ENCODE results near the gene BLOC1S2.
"Not testable (repeated sequence)": the region's sequence is repeated elsewhere in the genome, so short reads cannot be mapped to it uniquely, and the experiment has no call there.

Gene BLOC1S2

DNA sequence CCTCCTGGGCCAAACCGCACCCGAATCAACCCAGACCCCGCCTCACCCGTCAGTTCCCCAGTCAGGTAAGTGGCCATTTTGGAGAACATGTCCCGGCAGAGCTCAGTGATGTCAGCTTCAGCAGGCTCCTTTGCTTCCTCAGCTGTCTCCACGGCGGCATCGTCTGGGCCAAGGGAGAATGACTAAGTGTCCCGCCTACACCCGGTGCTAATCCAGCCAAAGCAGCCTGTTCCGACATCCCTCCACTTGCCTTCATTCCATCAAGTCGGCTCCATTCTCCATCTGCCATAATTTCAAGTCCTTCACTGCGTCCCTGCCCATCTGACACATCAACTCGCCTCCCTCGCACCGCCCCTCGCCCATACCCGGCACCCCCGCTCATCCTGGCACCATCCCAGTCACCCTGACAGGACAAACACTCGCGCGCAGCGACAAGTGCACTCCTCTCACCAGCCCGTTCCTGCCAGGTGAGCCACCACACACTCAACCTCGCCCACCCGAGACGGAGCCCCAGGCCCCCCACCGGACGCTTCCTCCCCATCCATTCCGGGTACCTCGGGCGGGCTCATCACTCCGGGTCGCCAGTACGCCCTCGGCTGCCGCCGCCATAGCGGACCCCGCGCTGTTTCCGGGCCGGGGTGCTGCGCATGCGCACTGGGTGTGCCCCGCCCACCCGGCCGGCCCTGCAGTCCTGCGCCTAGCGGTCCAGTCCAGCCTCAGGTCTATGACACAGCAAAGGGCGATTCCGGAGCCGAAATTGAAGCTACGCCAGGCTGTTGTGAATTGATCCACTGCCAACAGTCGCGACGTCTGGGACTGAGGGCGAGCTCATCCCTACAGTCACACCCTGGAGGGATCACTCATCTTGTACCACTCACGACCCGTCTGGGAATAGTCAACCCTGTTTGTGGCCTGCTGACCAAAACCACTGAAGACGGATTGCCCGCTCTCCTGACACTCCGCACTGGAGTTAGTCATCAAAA is at the start of gene BLOC1S2:
TSS of gene BLOC1S2 (minus strand) at position 630 of the 983 bp plus-strand sequence. CDS start at position 609, 21 bp downstream.
- DNase-seq: peak; percentile 62 to 97 (median 90)

DNA sequence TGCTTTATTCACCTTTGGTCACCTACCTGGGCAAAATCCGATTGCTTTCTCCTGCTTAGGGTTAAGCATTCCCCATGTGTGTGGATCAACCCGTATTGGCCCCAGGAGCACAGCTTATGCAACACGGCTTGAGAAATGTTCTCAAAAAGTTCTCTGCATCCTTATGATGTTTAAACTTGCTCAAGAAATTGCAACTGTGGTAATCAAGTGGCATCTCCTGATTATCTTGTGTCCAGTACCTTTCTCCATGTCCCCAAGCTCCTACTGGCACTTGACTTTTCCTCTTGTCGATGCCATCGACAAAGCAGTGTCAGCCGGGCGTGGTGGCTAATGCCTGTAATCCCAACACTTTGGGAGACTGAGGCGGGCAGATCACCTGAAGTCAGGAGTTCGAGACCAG is 48.3 kb upstream of the BLOC1S2 start:
- no peak for DNase-seq

DNA sequence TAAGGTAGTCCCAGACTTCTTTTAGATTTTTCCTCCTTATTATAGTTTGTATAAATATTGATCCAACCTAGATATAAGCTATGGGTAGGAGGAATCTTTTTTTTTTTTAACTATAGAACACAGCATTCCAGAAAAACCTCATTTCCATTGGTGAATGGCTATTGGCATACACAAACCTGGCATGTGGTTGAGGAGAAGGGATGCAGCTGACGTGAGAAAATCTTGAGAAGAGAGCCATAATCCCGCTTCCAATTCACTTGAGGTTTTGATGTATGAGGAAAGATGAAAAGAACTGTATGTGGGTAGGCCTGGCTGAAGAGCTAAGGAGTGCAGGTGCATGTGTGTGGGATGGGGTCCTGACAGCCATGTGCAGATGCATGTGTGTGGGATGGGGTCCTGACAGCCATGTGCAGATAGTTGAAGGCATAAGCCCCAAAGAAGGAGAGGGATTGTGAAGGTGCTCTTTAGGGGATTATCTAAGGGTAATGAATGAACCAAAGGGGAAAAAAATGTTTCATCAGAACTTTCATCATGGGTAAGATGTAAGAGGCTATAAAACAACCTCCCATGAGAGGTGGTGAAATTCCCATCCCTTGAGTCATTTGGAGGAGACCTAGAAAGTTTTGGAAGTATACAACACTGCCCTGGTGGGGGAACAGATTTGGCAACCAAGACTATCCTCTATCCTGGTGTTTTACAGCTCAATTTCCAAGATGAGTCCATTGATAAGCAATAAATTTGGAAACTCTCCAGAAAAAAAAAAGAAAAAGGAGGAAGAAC is 47.4 kb upstream of the BLOC1S2 start:
- no peak for DNase-seq

- no peak for DNase-seq
These were observed 46.6 kb upstream of the BLOC1S2 start for GRCh38 chr10:100333106-100333505.

- DNase-seq: no peak
These were observed 43.6 kb upstream of the BLOC1S2 start, which contains the start of gene PKD2L1 for GRCh38 chr10:100330079-100330478. TSS of gene PKD2L1 (minus strand) at chr10:100330228. CDS start at chr10:100330103, 125 bp downstream.

DNA sequence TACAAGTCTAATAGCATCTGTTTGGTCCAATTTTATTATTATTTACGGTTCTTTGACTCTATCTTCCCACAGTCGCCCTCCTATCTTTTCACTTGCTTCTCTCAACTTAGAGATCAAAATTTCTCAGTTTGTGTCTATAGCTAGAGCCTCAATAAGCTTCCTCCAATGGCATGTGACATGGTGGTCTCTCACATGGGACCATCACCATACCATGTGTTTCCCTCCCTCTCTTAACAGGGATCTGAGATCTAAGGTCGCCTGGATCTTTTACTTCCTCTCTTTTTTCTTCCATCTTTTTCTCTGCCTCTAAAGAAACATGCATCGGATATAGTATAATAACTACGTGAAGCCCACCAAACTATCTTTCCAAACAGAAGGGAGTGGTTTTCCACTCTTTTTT is 41.7 kb upstream of the BLOC1S2 start:
- no peak for DNase-seq

- DNase-seq: no peak
These were observed 41.2 kb upstream of the BLOC1S2 start for GRCh38 chr10:100327718-100328009.

- peak in 6 of 14 donors; percentile 9 to 26 (median 18) for DNase-seq
These were observed 40.7 kb upstream of the BLOC1S2 start for GRCh38 chr10:100327007-100327717.

DNA sequence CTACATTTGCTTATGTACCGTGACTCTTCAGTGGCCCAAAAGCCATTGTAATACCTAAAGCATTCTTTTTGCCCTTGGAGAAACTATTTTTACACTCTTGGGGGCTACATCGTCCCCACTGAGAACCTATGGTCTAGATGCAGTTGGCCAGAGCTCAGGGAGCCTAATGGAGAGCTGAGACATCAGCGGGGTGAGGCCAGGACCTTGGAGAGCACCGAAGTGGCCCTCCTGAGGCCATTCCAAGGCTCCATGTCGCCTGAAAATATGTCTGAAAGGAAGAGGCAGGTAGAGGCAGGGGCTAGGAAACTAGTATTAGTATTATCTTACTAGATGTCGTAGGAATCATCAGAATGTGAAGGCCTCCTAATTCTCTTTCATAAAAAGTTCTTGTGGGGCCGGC is 38.7 kb upstream of the BLOC1S2 start:
- no peak for DNase-seq

- DNase-seq: peak in 2 of 14 donors; percentile 11 to 29
These were observed 33.4 kb upstream of the BLOC1S2 start for GRCh38 chr10:100319707-100320402.

DNA sequence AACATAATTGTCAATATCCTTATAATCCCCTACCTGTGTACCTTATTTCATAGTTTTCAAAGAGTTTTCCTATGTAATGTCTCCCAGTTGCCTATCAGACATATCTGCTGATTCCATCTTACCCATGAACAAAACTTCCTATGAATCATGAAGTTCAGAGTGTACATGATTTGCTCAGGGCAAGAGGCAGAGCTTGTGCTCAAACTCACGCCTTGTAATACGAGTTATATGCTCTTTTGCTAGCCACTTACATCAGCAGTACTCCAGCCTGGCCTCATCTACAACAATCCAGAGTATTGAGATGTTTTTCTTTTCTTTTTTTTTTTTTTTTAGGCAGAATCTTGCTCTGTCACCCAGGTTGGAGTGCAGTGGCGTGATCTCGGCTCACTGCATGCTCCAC is 31.7 kb upstream of the BLOC1S2 start:
- DNase-seq: no peak

DNA sequence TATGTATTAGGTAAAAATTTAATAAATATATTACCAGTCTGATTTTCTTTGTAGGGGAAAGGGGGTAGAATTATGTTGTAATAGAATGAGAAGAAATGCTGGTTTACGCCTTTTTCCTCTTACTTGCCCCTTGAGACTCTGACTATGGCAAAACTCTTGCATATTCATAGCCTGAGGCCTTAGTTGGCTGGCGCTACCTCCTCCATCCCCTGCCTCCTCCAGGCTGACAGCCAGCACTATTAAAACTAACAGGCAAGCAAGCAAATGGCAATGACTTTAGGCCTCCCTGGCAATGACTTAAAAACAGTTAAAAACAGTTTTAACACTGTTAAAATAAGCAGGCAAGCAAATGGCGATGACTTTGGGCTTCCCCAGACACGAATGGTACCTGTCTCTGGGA is 29.1 kb upstream of the BLOC1S2 start:
- DNase-seq: no peak

- no peak for DNase-seq
These were observed 24.8 kb upstream of the BLOC1S2 start for GRCh38 chr10:100311298-100311697.

GRCh38 chr10:100307684-100308083 is 21.2 kb upstream of the BLOC1S2 start:
- DNase-seq: no peak

DNA sequence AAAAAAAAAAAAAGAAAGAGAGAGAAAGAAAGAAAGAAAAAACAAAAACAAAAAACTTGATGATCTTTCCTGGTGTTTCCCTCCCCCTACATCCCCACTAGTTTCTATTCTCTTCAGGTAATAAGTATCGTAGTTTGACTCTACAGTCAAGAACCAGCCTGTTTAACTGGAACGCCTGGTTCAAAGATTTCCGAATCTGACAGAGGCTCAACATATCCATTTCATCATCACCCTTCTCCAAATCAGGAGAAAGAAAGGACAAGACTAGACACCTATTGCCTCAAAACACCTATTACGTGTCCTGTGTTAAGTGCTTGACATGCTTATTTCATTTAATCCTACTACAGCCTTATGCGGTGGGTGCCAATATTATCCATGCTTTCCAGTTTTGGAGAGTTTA is 20.4 kb upstream of the BLOC1S2 start:
- no peak for DNase-seq

DNA sequence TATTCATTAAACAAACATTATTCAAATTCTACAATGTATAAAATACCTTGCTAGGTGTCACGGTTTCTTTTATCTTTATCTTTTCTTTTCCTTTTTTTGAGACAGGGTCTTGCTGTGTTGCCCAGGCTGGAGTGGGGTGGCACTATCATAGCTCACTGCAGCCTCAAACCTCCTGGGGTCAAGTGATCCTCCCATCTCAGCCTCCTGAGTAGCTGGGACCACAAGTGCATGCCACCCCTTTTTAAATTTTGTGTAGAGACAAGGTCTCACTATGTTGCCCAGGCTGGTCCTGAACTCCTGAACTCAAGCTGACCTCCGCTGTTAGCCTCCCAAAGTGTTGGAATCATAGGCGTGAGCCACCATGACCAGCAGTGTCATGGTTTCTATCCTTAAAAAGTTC is 17.9 kb upstream of the BLOC1S2 start:
- DNase-seq: no peak

DNA sequence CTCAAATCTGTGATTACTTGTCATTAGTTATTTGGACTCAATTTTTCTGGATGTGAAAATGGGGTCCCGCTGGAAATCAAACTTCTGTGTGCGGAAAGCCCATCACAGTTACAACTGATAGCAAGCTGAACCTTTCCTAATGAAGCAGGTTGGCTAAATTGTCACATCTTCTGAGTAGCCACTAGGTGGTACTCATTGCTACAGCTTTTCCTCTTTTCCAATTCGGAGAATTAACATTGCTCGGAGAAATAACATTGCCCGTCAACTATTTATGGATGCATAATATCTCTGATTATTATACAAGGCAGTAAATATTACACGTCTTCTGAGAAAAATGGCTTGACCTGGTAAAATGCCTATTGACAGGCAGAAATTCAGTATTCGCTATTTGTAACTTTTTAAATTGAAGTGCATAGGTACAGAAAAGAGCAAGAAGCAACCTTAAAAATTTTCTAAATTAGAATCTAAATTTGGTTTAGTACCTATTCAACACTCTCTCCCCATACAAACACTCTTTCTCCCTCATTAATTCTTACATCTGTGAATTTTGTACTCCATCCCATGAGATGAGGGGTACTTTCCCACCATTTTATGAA is 17.3 kb upstream of the BLOC1S2 start:
- no peak for DNase-seq

- DNase-seq: not testable (repeated sequence)
These were observed 14.6 kb upstream of the BLOC1S2 start for GRCh38 chr10:100301123-100301522.

DNA sequence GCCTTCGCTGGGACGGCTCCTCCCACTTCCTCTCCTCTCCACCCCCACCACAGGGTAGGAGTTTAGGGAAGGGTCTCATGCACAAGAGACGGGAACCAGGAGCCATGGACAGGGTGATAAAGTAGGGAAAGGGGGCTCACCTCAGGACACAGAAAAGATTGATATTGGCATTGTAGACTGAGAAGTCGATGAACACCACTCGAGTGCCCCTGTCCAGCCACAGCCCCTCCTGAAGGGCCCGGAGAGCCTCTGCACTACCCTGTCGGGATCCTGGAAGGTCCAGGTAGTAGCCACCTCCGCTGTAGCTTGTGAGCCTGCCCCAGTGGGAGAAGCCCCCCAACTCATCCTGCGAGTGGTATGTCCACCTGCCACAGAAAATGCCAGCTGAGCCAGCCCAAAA is 10.8 kb upstream of the BLOC1S2 start:
- DNase-seq: no peak

GRCh38 chr10:100293066-100293465 is 6.6 kb upstream of the BLOC1S2 start:
- no peak for DNase-seq

DNA sequence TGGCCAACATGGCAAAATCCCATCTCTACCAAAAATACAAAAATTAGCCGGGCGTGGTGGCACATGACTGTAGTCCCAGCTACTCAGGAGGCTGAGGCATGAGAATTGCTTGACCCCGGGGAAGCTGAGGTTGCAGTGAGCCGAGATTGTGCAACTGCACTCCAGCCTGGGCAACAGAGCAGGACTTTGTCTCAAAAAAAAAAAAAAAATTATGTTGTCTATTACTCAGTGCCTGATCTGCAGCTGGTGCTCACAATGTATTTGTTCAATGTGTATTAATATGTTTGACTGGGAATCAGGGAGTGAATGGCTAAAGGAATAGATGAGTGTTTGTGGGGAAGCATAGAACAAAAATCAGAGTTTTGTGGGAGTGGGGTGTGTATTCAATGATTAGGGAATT is 5.8 kb upstream of the BLOC1S2 start:
- not testable (repeated sequence) for DNase-seq

GRCh38 chr10:100291356-100291755 is 4.9 kb upstream of the BLOC1S2 start:
- DNase-seq: no peak

All from C1 segment of cervical spinal cord (tissue), 14 donors.